Measurements from ENCODE around the gene MOSPD3. TPM values are rescaled to one million over a fixed set of nuclear protein-coding genes. Genes with fewer than 3 reads are reported as not detected.

Gene MOSPD3
- total RNA-seq, 1 donor: 5.1 TPM

- Histone ChIP-seq H4K20me1 (ENCODE audit: insufficient read depth, low read length) (peaks cover 35% of the 10 kb centered on the region), H3K36me3 (ENCODE audit: insufficient read depth, low read length) (peaks cover 20% of the 10 kb centered on the region), H3K9me3 (ENCODE audit: low read depth, low read length) (no peaks in the 10 kb centered on the region), H3K27ac (ENCODE audit: low read depth, low read length) (peak within 1 kb of the TSS; percentile 77), H3K27me3 (ENCODE audit: insufficient read depth, low read length) (no peaks in the 10 kb centered on the region), H3K4me2 (ENCODE audit: insufficient read depth, low read length) (peak within 1 kb of the TSS; percentile 100), H3K4me1 (ENCODE audit: insufficient read depth, low read length) (peaks cover 31% of the 10 kb centered on the region), H2AFZ (ENCODE audit: low read length) (peak within 1 kb of the TSS; percentile 97), H3K4me3 (ENCODE audit: insufficient read depth, low read length) (peak within 1 kb of the TSS; percentile 91), H3K79me2 (ENCODE audit: insufficient read depth, low read length) (peaks cover 44% of the 10 kb centered on the region)
- peak; percentile 100 for DNase-seq (ENCODE audit: insufficient read length, low spot score, missing footprints)
- no peak for TF ChIP-seq CTCF (IDR thresholded peaks at IDR 0.05; ENCODE audit: extremely low read depth, low read depth, low read length)
These were observed 26.7 kb upstream of the MOSPD3 start, which contains the start of gene LRCH4 for GRCh38 chr7:100585511-100586265. Gene LRCH4 (minus strand): TSS chr7:100586129. CDS start chr7:100586100, 29 bp downstream.

- no peak for TF ChIP-seq CTCF (IDR thresholded peaks at IDR 0.05; ENCODE audit: extremely low read depth, low read depth, low read length)
- Histone ChIP-seq H3K4me2 (ENCODE audit: insufficient read depth, low read length) (peak within 1 kb of the TSS; percentile 100), H3K9me3 (ENCODE audit: low read depth, low read length) (no peaks in the 10 kb centered on the region), H3K36me3 (ENCODE audit: insufficient read depth, low read length) (peaks cover 13% of the 10 kb centered on the region), H3K27me3 (ENCODE audit: insufficient read depth, low read length) (no peaks in the 10 kb centered on the region), H4K20me1 (ENCODE audit: insufficient read depth, low read length) (peaks cover 35% of the 10 kb centered on the region), H3K4me1 (ENCODE audit: insufficient read depth, low read length) (peaks cover 31% of the 10 kb centered on the region), H3K4me3 (ENCODE audit: insufficient read depth, low read length) (peak within 1 kb of the TSS; percentile 91), H2AFZ (ENCODE audit: low read length) (peak within 1 kb of the TSS; percentile 97), H3K27ac (ENCODE audit: low read depth, low read length) (peak within 1 kb of the TSS; percentile 77), H3K79me2 (ENCODE audit: insufficient read depth, low read length) (peaks cover 40% of the 10 kb centered on the region)
- DNase-seq (ENCODE audit: insufficient read length, low spot score, missing footprints): peak; percentile 100
These were observed 25.9 kb upstream of the MOSPD3 start, which contains the start of gene FBXO24 for GRCh38 chr7:100586266-100587025. Gene FBXO24 (plus strand): TSS chr7:100586328. CDS start chr7:100586626, 298 bp downstream.

GRCh38 chr7:100588438-100588837, 23.9 kb upstream of the MOSPD3 start:
- H3K27me3 ChIP-seq (ENCODE audit: insufficient read depth, low read length): no peaks in the 10 kb centered on the region
- peaks cover 25% of the 10 kb centered on the region for H3K4me1 ChIP-seq (ENCODE audit: insufficient read depth, low read length)
- no peak overlapping the region for H2AFZ ChIP-seq (ENCODE audit: low read length)
- no peak overlapping the region for H3K4me3 ChIP-seq (ENCODE audit: insufficient read depth, low read length)
- peaks cover 19% of the 10 kb centered on the region for H4K20me1 ChIP-seq (ENCODE audit: insufficient read depth, low read length)
- peak; percentile 36 for TF ChIP-seq CTCF (IDR thresholded peaks at IDR 0.05; ENCODE audit: extremely low read depth, low read depth, low read length)
- no peaks in the 10 kb centered on the region for H3K9me3 ChIP-seq (ENCODE audit: low read depth, low read length)
- peak; percentile 88 for DNase-seq (ENCODE audit: insufficient read length, low spot score, missing footprints)
- H3K4me2 ChIP-seq (ENCODE audit: insufficient read depth, low read length): no peak overlapping the region
- peaks cover 22% of the 10 kb centered on the region for H3K79me2 ChIP-seq (ENCODE audit: insufficient read depth, low read length)
- H3K36me3 ChIP-seq (ENCODE audit: insufficient read depth, low read length): no peaks in the 10 kb centered on the region
- H3K27ac ChIP-seq (ENCODE audit: low read depth, low read length): no peak overlapping the region

Data from osteoblast (primary cell).